ENCODE data around the gene RANBP2.
"Not testable (repeated sequence)": the region's sequence is repeated elsewhere in the genome, so short reads cannot be mapped to it uniquely, and the experiment has no call there.

RANBP2 gene

DNA sequence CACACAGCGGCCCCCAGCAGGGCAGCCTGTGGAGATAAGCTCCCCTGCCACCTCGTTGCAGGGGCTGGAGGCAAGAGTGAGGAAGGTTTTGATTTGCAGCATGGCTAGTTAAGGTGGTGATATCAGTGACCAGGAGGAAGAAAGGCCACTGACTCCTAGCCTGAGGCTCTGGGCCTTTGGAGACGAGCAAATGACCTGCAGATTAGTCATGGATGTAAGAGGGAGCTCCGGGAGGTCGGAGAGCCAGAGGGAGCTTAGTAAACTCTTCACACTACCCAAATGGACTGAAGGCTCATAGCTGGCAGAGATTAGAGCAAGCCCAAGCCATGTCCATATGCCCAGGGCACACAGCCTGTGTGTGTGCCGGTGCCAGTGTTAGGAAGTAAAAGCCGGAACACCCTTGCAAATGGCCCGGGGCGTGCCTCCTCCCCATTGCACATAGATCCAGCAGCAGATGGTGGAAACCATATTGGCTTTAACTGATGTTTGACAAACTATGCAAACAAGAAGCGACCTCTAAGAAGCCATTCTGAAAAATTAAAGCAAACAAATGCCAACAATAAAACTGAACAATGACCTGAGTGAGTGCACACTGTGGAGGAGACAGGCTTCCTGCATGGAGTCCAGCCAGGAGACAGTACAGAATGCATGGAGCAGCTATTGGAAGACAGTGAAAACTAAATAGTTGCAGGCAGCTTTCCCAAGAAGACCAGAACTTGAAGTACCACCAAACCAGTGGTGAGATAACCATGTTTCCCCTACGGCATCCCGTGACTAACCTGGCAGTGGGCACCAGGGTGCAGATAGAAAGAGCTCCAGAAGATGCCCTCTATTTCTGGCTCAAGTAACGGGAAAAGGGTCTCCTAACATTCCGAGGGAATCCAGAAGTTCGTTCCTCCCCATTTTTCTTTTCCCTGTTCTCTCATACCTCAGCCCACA is 30.2 kb upstream of the RANBP2 start:
- not testable (repeated sequence) for H3K27me3 ChIP-seq (ENCODE audit: control insufficient read depth, low read length); H4K20me1 ChIP-seq (ENCODE audit: control insufficient read depth, insufficient read depth, low read depth, low read length); H3K4me1 ChIP-seq (ENCODE audit: control insufficient read depth, low read length); H3K27ac ChIP-seq (ENCODE audit: low read depth, low read length); H3K79me2 ChIP-seq (ENCODE audit: control insufficient read depth, low read length); H3F3A ChIP-seq (ENCODE audit: control insufficient read depth, insufficient read depth); H3K4me2 ChIP-seq (ENCODE audit: low read length); H3K36me3 ChIP-seq (ENCODE audit: control insufficient read depth, low read length); H3K9me3 ChIP-seq (ENCODE audit: control insufficient read depth, insufficient read depth, low read length); H3K9me2 ChIP-seq (replicated peaks; ENCODE audit: control insufficient read depth, low read length); H3K4me3 ChIP-seq (ENCODE audit: low read length)

- not testable (repeated sequence) for H3K9me2 ChIP-seq (replicated peaks; ENCODE audit: control insufficient read depth, low read length); H3K79me2 ChIP-seq (ENCODE audit: control insufficient read depth, low read length); H3K4me3 ChIP-seq (ENCODE audit: low read length); H3K27ac ChIP-seq (ENCODE audit: low read depth, low read length); H3K4me1 ChIP-seq (ENCODE audit: control insufficient read depth, low read length); H3F3A ChIP-seq (ENCODE audit: control insufficient read depth, insufficient read depth); H4K20me1 ChIP-seq (ENCODE audit: control insufficient read depth, insufficient read depth, low read depth, low read length); H3K4me2 ChIP-seq (ENCODE audit: low read length); H3K9me3 ChIP-seq (ENCODE audit: control insufficient read depth, insufficient read depth, low read length); H3K27me3 ChIP-seq (ENCODE audit: control insufficient read depth, low read length); H3K36me3 ChIP-seq (ENCODE audit: control insufficient read depth, low read length)
These were observed 29.3 kb upstream of the RANBP2 start for GRCh38 chr2:108690001-108690400.

DNA sequence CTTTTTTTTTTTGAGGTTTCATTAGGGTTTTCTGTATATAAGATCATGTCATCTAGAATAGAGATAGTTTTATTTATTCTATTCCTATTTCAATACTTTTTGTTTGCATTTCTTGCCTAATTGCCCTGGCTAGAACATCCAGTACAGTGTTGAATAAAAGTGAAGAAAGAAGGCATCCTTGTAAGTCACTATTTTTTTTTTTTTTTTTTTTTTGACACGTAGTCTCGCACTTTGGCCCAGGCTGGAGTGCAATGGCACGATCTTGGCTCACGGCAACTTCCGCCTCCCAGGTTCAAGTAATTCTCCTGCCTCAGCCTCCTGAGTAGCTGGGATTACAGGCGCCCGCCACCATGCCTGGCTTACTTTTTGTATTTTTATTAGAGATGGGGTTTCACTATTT is 27.8 kb upstream of the RANBP2 start:
- Histone ChIP-seq H3K4me1 (ENCODE audit: control insufficient read depth, low read length) (no peaks in the 10 kb centered on the region), H3K27ac (ENCODE audit: low read depth, low read length) (no peak overlapping the region), H3K9me2 (replicated peaks; ENCODE audit: control insufficient read depth, low read length) (no peaks in the 10 kb centered on the region), H3K36me3 (ENCODE audit: control insufficient read depth, low read length) (no peaks in the 10 kb centered on the region), H3K9me3 (ENCODE audit: control insufficient read depth, insufficient read depth, low read length) (no peaks in the 10 kb centered on the region), H3K4me2 (ENCODE audit: low read length) (no peak overlapping the region), H3K79me2 (ENCODE audit: control insufficient read depth, low read length) (no peaks in the 10 kb centered on the region), H3K27me3 (ENCODE audit: control insufficient read depth, low read length) (no peaks in the 10 kb centered on the region), H3F3A (ENCODE audit: control insufficient read depth, insufficient read depth) (no peaks in the 10 kb centered on the region), H4K20me1 (ENCODE audit: control insufficient read depth, insufficient read depth, low read depth, low read length) (no peaks in the 10 kb centered on the region), H3K4me3 (ENCODE audit: low read length) (no peak overlapping the region)
- TF ChIP-seq, protein P1, sequence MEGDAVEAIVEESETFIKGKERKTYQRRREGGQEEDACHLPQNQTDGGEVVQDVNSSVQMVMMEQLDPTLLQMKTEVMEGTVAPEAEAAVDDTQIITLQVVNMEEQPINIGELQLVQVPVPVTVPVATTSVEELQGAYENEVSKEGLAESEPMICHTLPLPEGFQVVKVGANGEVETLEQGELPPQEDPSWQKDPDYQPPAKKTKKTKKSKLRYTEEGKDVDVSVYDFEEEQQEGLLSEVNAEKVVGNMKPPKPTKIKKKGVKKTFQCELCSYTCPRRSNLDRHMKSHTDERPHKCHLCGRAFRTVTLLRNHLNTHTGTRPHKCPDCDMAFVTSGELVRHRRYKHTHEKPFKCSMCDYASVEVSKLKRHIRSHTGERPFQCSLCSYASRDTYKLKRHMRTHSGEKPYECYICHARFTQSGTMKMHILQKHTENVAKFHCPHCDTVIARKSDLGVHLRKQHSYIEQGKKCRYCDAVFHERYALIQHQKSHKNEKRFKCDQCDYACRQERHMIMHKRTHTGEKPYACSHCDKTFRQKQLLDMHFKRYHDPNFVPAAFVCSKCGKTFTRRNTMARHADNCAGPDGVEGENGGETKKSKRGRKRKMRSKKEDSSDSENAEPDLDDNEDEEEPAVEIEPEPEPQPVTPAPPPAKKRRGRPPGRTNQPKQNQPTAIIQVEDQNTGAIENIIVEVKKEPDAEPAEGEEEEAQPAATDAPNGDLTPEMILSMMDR (IDR thresholded peaks at IDR 0.05; ENCODE audit: low read depth, low read length, poor library complexity, severe bottlenecking) = no peak
- no peak for TF ChIP-seq EZH2phosphoT487 (IDR thresholded peaks at IDR 0.05; ENCODE audit: borderline replicate concordance, low read length)

- Histone ChIP-seq H3K36me3 (ENCODE audit: control insufficient read depth, low read length) (no peaks in the 10 kb centered on the region), H3K4me2 (ENCODE audit: low read length) (no peak overlapping the region), H3K27ac (ENCODE audit: low read depth, low read length) (no peak overlapping the region), H3K4me3 (ENCODE audit: low read length) (no peak overlapping the region), H3F3A (ENCODE audit: control insufficient read depth, insufficient read depth) (no peaks in the 10 kb centered on the region), H3K27me3 (ENCODE audit: control insufficient read depth, low read length) (no peaks in the 10 kb centered on the region), H3K9me2 (replicated peaks; ENCODE audit: control insufficient read depth, low read length) (no peaks in the 10 kb centered on the region), H3K9me3 (ENCODE audit: control insufficient read depth, insufficient read depth, low read length) (no peaks in the 10 kb centered on the region), H3K4me1 (ENCODE audit: control insufficient read depth, low read length) (peaks cover 4% of the 10 kb centered on the region; the same call in 1 of the 2 replicates), H3K79me2 (ENCODE audit: control insufficient read depth, low read length) (no peaks in the 10 kb centered on the region), H4K20me1 (ENCODE audit: control insufficient read depth, insufficient read depth, low read depth, low read length) (no peaks in the 10 kb centered on the region)
- TF ChIP-seq, protein P1 (IDR thresholded peaks at IDR 0.05; ENCODE audit: low read depth, low read length, poor library complexity, severe bottlenecking) = no peak
- no peak for TF ChIP-seq EZH2phosphoT487 (IDR thresholded peaks at IDR 0.05; ENCODE audit: borderline replicate concordance, low read length)
These were observed 18.1 kb upstream of the RANBP2 start for GRCh38 chr2:108701208-108701607.
